Stomach (tissue), 9 donors: ENCODE results near the gene ADAM12. TPM values are rescaled to one million over a fixed set of nuclear protein-coding genes. Genes with fewer than 3 reads are reported as not detected.
"Not testable (repeated sequence)": the region's sequence is repeated elsewhere in the genome, so short reads cannot be mapped to it uniquely, and the experiment has no call there.

ENCODE experiments used
- DNase-seq, 2 donors: peaks; one replicate each; pipeline versions ENCODE4 v3.0.0 to v3.0.0-alpha.2; 2013 to 2019
- H3K27ac ChIP-seq, 5 donors: fragments of 200-600 bp in 4 of 5; sonication (generic) in 4 of 5; one replicate each; pipeline ENCODE4 v1.5.1; 2013 to 2019; ENCODE audit warnings: mild to moderate bottlenecking in 1 of 5, moderate library complexity in 1 of 5
- H3K27me3 ChIP-seq, 3 donors: fragments of 200-600 bp; sonication (generic); one replicate each; pipeline ENCODE4 v1.5.1; 2017 to 2019; ENCODE audit warnings: mixed run types in 1 of 3
- H3K36me3 ChIP-seq, 4 donors: fragments of 200-600 bp; sonication (generic); 1 replicate in 3 of 4; 2 replicates in 1 of 4; pipeline ENCODE4 v1.5.1; 2016 to 2019
- H3K4me1 ChIP-seq, 4 donors: fragments of 200-600 bp; sonication (generic); one replicate each; pipeline ENCODE4 v1.5.1; 2016 to 2019
- H3K4me3 ChIP-seq, 4 donors: fragments of 200-600 bp; sonication (generic) in 3 of 4; one replicate each; pipeline ENCODE4 v1.5.1; 2016 to 2019; ENCODE audit warnings: mild to moderate bottlenecking in 1 of 4
- H3K9me3 ChIP-seq, 4 donors: fragments of 200-600 bp; sonication (generic); one replicate each; pipeline ENCODE4 v1.5.1; 2016 to 2019
- CTCF ChIP-seq, 7 experiments: fragments of 450-650 bp in 4 of 7; fragments of 200-600 bp in 3 of 7; sonication (generic) in 3 of 7; IDR thresholded peaks; one replicate each; pipeline ENCODE4 v1.5.1; 2016 to 2019; ENCODE audit warnings: antibody characterized with exemption in 7 of 7, control low read depth in 2 of 7, mild to moderate bottlenecking in 1 of 7
- EP300 ChIP-seq: sonication (generic); formaldehyde crosslinking; IDR thresholded peaks from one replicate; pipeline ENCODE4 v1.6.1; 2017; ENCODE audit warnings: antibody characterized with exemption
- POLR2A ChIP-seq, 4 donors: fragments of 450-650 bp; IDR thresholded peaks; one replicate each; pipeline ENCODE4 v1.6.1; 2016; ENCODE audit warnings: antibody characterized with exemption in 4 of 4, control low read depth in 2 of 4, mild to moderate bottlenecking in 1 of 4, moderate library complexity in 1 of 4
- POLR2AphosphoS5 ChIP-seq, 3 donors: sonication (generic); formaldehyde crosslinking; IDR thresholded peaks; one replicate each; pipeline ENCODE4 v1.6.1; 2016; ENCODE audit warnings: antibody characterized with exemption in 3 of 3
- WGBS, 5 donors: extraction: QIAGEN DNeasy Blood & Tissue Kit in 3 of 5; methylation state at CpG; one replicate each; pipeline versions ENCODE4 v1.1.5 to v1.1.7; 2013 to 2018; 5-methylcytosine and 5-hydroxymethylcytosine counted together
- intact Hi-C: fragments of 100-400 bp; cut with DNase I; formaldehyde crosslinking; loops from one replicate; pipeline ENCODE4 v1.15.1; 2023; ENCODE audit warnings: low total_unique reads
- polyA plus RNA-seq, 3 donors: library from polyadenylated mRNA; stranded (reverse); fragments of 200-250 nt; gene quantifications; one replicate each; pipeline ENCODE4 v1.2.3, GENCODE V29; 2013
- total RNA-seq, 5 donors: library from RNA; depleted of rRNA; stranded (reverse); fragments of >200 nt; gene quantifications; one replicate each; pipeline versions ENCODE4 v1.1.0 to v1.2.3, GENCODE V29; 2014 to 2016
- donor health status: healthy with polysubstance abuse.
- donor health status: Bipolar disorder and iron deficiency.
- donor health status: healthy.

ADAM12 gene
- total and polyA plus RNA-seq, 8 donors = 0.03 to 6.4 (median 0.50) TPM; not detected in 3

GRCh38 chr10:126250045-126250444 is 138.2 kb downstream of the ADAM12 start:
- no peaks in the 10 kb centered on the region for H3K36me3 ChIP-seq
- intact Hi-C loops = no loop called here
- H3K9me3 ChIP-seq = no peaks in the 10 kb centered on the region
- H3K27ac ChIP-seq = peak overlapping the region in 1 of 5 donors; percentile 4
- H3K4me1 ChIP-seq = peaks cover 0 to 6% (median 0%) of the 10 kb centered on the region in 4 donors
- TF ChIP-seq POLR2AphosphoS5 (IDR thresholded peaks at IDR 0.05) = no peak
- no peak for TF ChIP-seq CTCF (IDR thresholded peaks at IDR 0.05)
- no peak for DNase-seq
- no peak overlapping the region for H3K4me3 ChIP-seq
- WGBS, 5 donors = 21 to 63% (median 39%) methylated on average over 5 of the region's 5 CpGs
- no peaks in the 10 kb centered on the region for H3K27me3 ChIP-seq

- TF ChIP-seq POLR2AphosphoS5 (IDR thresholded peaks at IDR 0.05) (peak in 1 of 3 donors; percentile 28), EP300 (no peak), POLR2A (IDR thresholded peaks at IDR 0.05) (no peak), CTCF (IDR thresholded peaks at IDR 0.05) (no peak)
- Histone ChIP-seq H3K4me1 (no peaks in the 10 kb centered on the region), H3K27me3 (no peaks in the 10 kb centered on the region), H3K9me3 (no peaks in the 10 kb centered on the region), H3K36me3 (no peaks in the 10 kb centered on the region), H3K4me3 (no peak overlapping the region), H3K27ac (no peak overlapping the region)
- WGBS, 5 donors = 61 to 70% (median 64%) methylated on average over 11 of the region's 11 CpGs
- peak; percentile 32 to 47 for DNase-seq
- intact Hi-C loops = no loop called here
These were observed 140.8 kb downstream of the ADAM12 start for GRCh38 chr10:126247446-126247975.

GRCh38 chr10:126246396-126246795 is 141.9 kb downstream of the ADAM12 start:
- H3K4me1 ChIP-seq, H3K9me3 ChIP-seq, H3K36me3 ChIP-seq, H3K27me3 ChIP-seq, H3K27ac ChIP-seq, H3K4me3 ChIP-seq, DNase-seq, intact Hi-C loops: not testable (repeated sequence)
- WGBS, 5 donors = 75 to 89% (median 83%) methylated on average over 1 of the region's 1 CpG

GRCh38 chr10:126245501-126245900 is 142.8 kb downstream of the ADAM12 start:
- Histone ChIP-seq H3K4me1 (no peaks in the 10 kb centered on the region), H3K27ac (no peak overlapping the region), H3K36me3 (no peaks in the 10 kb centered on the region), H3K27me3 (no peaks in the 10 kb centered on the region), H3K9me3 (no peaks in the 10 kb centered on the region), H3K4me3 (no peak overlapping the region)
- intact Hi-C loops = no loop called here
- no peak for DNase-seq
- TF ChIP-seq EP300 (no peak), POLR2AphosphoS5 (IDR thresholded peaks at IDR 0.05) (no peak), POLR2A (IDR thresholded peaks at IDR 0.05) (no peak), CTCF (IDR thresholded peaks at IDR 0.05) (no peak)
- WGBS, 5 donors = 72 to 83% (median 79%) methylated on average over 4 of the region's 4 CpGs

- 75 to 92% (median 83%) methylated on average over 5 of the region's 5 CpGs for WGBS, 5 donors
- DNase-seq = no peak
- Histone ChIP-seq H3K9me3 (no peaks in the 10 kb centered on the region), H3K27ac (no peak overlapping the region), H3K4me3 (no peak overlapping the region), H3K27me3 (no peaks in the 10 kb centered on the region), H3K4me1 (no peaks in the 10 kb centered on the region), H3K36me3 (no peaks in the 10 kb centered on the region)
- intact Hi-C loops = no loop called here
- TF ChIP-seq CTCF (IDR thresholded peaks at IDR 0.05) (no peak), POLR2A (IDR thresholded peaks at IDR 0.05) (no peak), POLR2AphosphoS5 (IDR thresholded peaks at IDR 0.05) (no peak), EP300 (no peak)
These were observed 144.3 kb downstream of the ADAM12 start for GRCh38 chr10:126243971-126244370.
